Astrocyte (in vitro differentiated cells and primary cell): ENCODE data around the gene TBCA.

Source experiments
- EZH2 ChIP-seq: IDR thresholded peaks from 2 replicates; pipeline ENCODE4 v1.6.1; 2012; ENCODE audit warnings: mild to moderate bottlenecking, low read length, inconsistent platforms; ENCODE audit not compliant: insufficient read depth
- TF ChIP-seq, protein P1 (sequence below): IDR thresholded peaks from 2 replicates; pipeline ENCODE4 v1.5.1; 2011; ENCODE audit warnings: low read depth, mild to moderate bottlenecking, inconsistent platforms, low read length, moderate library complexity; ENCODE audit not compliant: insufficient read depth

- TF ChIP-seq, protein P1, sequence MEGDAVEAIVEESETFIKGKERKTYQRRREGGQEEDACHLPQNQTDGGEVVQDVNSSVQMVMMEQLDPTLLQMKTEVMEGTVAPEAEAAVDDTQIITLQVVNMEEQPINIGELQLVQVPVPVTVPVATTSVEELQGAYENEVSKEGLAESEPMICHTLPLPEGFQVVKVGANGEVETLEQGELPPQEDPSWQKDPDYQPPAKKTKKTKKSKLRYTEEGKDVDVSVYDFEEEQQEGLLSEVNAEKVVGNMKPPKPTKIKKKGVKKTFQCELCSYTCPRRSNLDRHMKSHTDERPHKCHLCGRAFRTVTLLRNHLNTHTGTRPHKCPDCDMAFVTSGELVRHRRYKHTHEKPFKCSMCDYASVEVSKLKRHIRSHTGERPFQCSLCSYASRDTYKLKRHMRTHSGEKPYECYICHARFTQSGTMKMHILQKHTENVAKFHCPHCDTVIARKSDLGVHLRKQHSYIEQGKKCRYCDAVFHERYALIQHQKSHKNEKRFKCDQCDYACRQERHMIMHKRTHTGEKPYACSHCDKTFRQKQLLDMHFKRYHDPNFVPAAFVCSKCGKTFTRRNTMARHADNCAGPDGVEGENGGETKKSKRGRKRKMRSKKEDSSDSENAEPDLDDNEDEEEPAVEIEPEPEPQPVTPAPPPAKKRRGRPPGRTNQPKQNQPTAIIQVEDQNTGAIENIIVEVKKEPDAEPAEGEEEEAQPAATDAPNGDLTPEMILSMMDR, result no peak
- TF ChIP-seq EZH2, result peak; percentile 82
These were observed 130.8 kb downstream of the TBCA start for GRCh38 chr5:77645158-77645994.
